H1 (cell line): ENCODE measurements around the gene CD37. TPM values are rescaled to one million over a fixed set of nuclear protein-coding genes. Genes with fewer than 3 reads are reported as not detected.
"Not testable (repeated sequence)": the region's sequence is repeated elsewhere in the genome, so short reads cannot be mapped to it uniquely, and the experiment has no call there.

ENCODE experiments used
- CTCF ChIA-PET: fragments of 300-600 bp; sonication (Branson Sonifier 250); formaldehyde crosslinking; loops from one replicate; lab custom pipeline; 2021; ENCODE audit not compliant: partially characterized antibody; lab: Charles Lee
- POLR2A ChIA-PET: fragments of 300-600 bp; sonication (Branson Sonifier 250); formaldehyde crosslinking; loops from one replicate; lab custom pipeline; 2021; ENCODE audit warnings: inconsistent platforms; ENCODE audit not compliant: partially characterized antibody; lab: Charles Lee
- DNase-seq, 2 experiments: peaks; one replicate each; pipeline versions ENCODE4 v3.0.0 to v3.0.0-alpha.2; 2010 to 2022; ENCODE audit warnings: low spot score in 2 of 2, low read depth in 1 of 2, mixed read lengths in 1 of 2
- FAIRE-seq: peaks from 2 replicates; lab custom pipeline; 2011; peaks lifted over from hg19 to GRCh38; lab: Jason Lieb, UNC
- H2AFZ ChIP-seq: 2 replicates; pipeline ENCODE4 v1.8.1; 2012; ENCODE audit warnings: low read length, inconsistent platforms
- H2AK5ac ChIP-seq: 2 replicates; pipeline ENCODE4 v1.6.1; 2013; ENCODE audit warnings: low read depth, low read length
- H2BK120ac ChIP-seq: replicated peaks from 2 replicates; pipeline ENCODE3; 2013; ENCODE audit warnings: low read depth, low read length, inconsistent platforms
- H2BK12ac ChIP-seq: 2 replicates; pipeline ENCODE4 v1.6.1; 2013; ENCODE audit warnings: low read depth, low read length
- H2BK15ac ChIP-seq: 2 replicates; pipeline ENCODE4 v1.6.1; 2013; ENCODE audit warnings: low read length
- H2BK20ac ChIP-seq: 2 replicates; pipeline ENCODE4 v1.6.1; 2013; ENCODE audit warnings: low read length
- H2BK5ac ChIP-seq: 2 replicates; pipeline ENCODE4 v1.6.1; 2013; ENCODE audit warnings: low read depth, low read length
- H3K14ac ChIP-seq: 2 replicates; pipeline ENCODE4 v1.6.1; 2013; ENCODE audit warnings: inconsistent platforms; ENCODE audit not compliant: insufficient read length
- H3K18ac ChIP-seq: 2 replicates; pipeline ENCODE4 v1.6.1; 2013; ENCODE audit warnings: low read length; ENCODE audit errors: extremely low read depth
- H3K23ac ChIP-seq: 2 replicates; pipeline ENCODE4 v1.6.1; 2013; ENCODE audit warnings: inconsistent platforms; ENCODE audit not compliant: insufficient read length
- H3K23me2 ChIP-seq: 2 replicates; pipeline ENCODE4 v1.6.1; 2013; ENCODE audit warnings: low read depth, low read length
- H3K27ac ChIP-seq: 2 replicates; pipeline ENCODE4 v1.6.1; 2011; ENCODE audit warnings: low read depth, low read length, inconsistent platforms
- H3K27me3 ChIP-seq, 4 experiments: replicated peaks in 1 of 4; 1 replicate in 1 of 4; 2 replicates in 3 of 4; pipeline versions ENCODE4 v1.6.1 to v1.8.1; 2011 to 2013; ENCODE audit warnings: low read length in 3 of 4, mild to moderate bottlenecking in 3 of 4, inconsistent platforms in 2 of 4, mixed read lengths in 2 of 4, moderate library complexity in 1 of 4; ENCODE audit not compliant: control insufficient read depth in 3 of 4, insufficient read depth in 3 of 4; ENCODE audit errors: extremely low read depth in 1 of 4
- H3K36me3 ChIP-seq, 4 experiments: 2 replicates each; pipeline versions ENCODE4 v1.6.1 to v1.8.1; 2011 to 2013; ENCODE audit warnings: mild to moderate bottlenecking in 4 of 4, low read length in 3 of 4, moderate library complexity in 2 of 4, control low read depth in 1 of 4, inconsistent platforms in 1 of 4; ENCODE audit not compliant: insufficient read depth in 4 of 4, control insufficient read depth in 2 of 4
- H3K4ac ChIP-seq: replicated peaks from 2 replicates; pipeline ENCODE3; 2013; ENCODE audit warnings: low read length, low read depth, mixed read lengths, inconsistent platforms; ENCODE audit not compliant: insufficient read length
- H3K4me1 ChIP-seq, 4 experiments: replicated peaks in 1 of 4; 1 replicate in 1 of 4; 2 replicates in 3 of 4; pipeline versions ENCODE4 v1.6.1 to v1.8.1; 2011 to 2013; ENCODE audit warnings: low read length in 3 of 4, inconsistent platforms in 2 of 4, mixed read lengths in 1 of 4; ENCODE audit not compliant: insufficient read depth in 4 of 4, control insufficient read depth in 3 of 4
- H3K4me2 ChIP-seq, 2 experiments: 2 replicates each; pipeline versions ENCODE4 v1.6.1 to v1.8.1; 2011 to 2013; ENCODE audit warnings: low read depth in 2 of 2, low read length in 2 of 2, control low read depth in 1 of 2, inconsistent platforms in 1 of 2, mild to moderate bottlenecking in 1 of 2; ENCODE audit not compliant: insufficient read depth in 1 of 2
- H3K4me3 ChIP-seq, 4 experiments: fragments of 200-600, 300-600 bp in 1 of 4; sonication (generic), shearing (Covaris generic), sonication (Bioruptor Twin) in 1 of 4; 2 replicates each; pipeline versions ENCODE4 v1.5.1 to v1.8.1; 2011 to 2016; ENCODE audit warnings: low read length in 4 of 4, low read depth in 3 of 4, control low read depth in 2 of 4, inconsistent platforms in 2 of 4, mild to moderate bottlenecking in 2 of 4, mixed read lengths in 1 of 4, moderate library complexity in 1 of 4; ENCODE audit not compliant: insufficient read depth in 2 of 4; ENCODE audit errors: extremely low read depth in 1 of 4
- H3K56ac ChIP-seq: replicated peaks from 2 replicates; pipeline ENCODE3; 2013; ENCODE audit warnings: low read depth, mild to moderate bottlenecking, mixed read lengths, low read length, inconsistent platforms; ENCODE audit not compliant: insufficient read length
- H3K79me1 ChIP-seq: 2 replicates; pipeline ENCODE4 v1.6.1; 2013; ENCODE audit warnings: low read depth, low read length, control low read depth
- H3K79me2 ChIP-seq, 2 experiments: 2 replicates each; pipeline versions ENCODE4 v1.6.1 to v1.8.1; 2012 to 2013; ENCODE audit warnings: low read length in 2 of 2, mild to moderate bottlenecking in 2 of 2, inconsistent platforms in 1 of 2; ENCODE audit not compliant: insufficient read depth in 2 of 2, control insufficient read depth in 1 of 2
- H3K9ac ChIP-seq, 4 experiments: replicated peaks in 1 of 4; 1 replicate in 1 of 4; 2 replicates in 3 of 4; pipeline versions ENCODE4 v1.6.1 to v1.8.1; 2011 to 2013; ENCODE audit warnings: low read depth in 3 of 4, low read length in 3 of 4, control low read depth in 2 of 4, mild to moderate bottlenecking in 2 of 4, moderate library complexity in 2 of 4, inconsistent platforms in 1 of 4; ENCODE audit errors: extremely low read depth in 1 of 4
- H3K9me3 ChIP-seq, 2 experiments: 2 replicates each; pipeline versions ENCODE4 v1.6.1 to v1.8.1; 2012 to 2013; ENCODE audit warnings: mild to moderate bottlenecking in 2 of 2, moderate library complexity in 2 of 2, control low read depth in 1 of 2, inconsistent platforms in 1 of 2, low read depth in 1 of 2, low read length in 1 of 2, mixed read lengths in 1 of 2; ENCODE audit not compliant: insufficient read depth in 2 of 2
- H4K20me1 ChIP-seq, 2 experiments: replicated peaks in 1 of 2; 2 replicates each; pipeline versions ENCODE3 to v1.8.1; 2011 to 2013; ENCODE audit warnings: inconsistent platforms in 2 of 2, low read length in 2 of 2, mild to moderate bottlenecking in 1 of 2; ENCODE audit not compliant: insufficient read depth in 2 of 2, control insufficient read depth in 1 of 2
- H4K5ac ChIP-seq: 2 replicates; pipeline ENCODE4 v1.6.1; 2013; ENCODE audit warnings: low read length, low read depth, mixed read lengths, inconsistent platforms; ENCODE audit not compliant: insufficient read length
- H4K8ac ChIP-seq: 2 replicates; pipeline ENCODE4 v1.8.0; 2013; ENCODE audit warnings: mild to moderate bottlenecking, moderate library complexity, low read length, inconsistent platforms; ENCODE audit not compliant: insufficient read depth; ENCODE audit errors: extremely low read depth
- H4K91ac ChIP-seq: replicated peaks from 2 replicates; pipeline ENCODE3; 2013; ENCODE audit warnings: low read length, mixed read lengths, inconsistent platforms; ENCODE audit not compliant: insufficient read length
- BACH1 ChIP-seq: IDR thresholded peaks from 2 replicates; pipeline ENCODE4 v1.6.1; 2012; ENCODE audit warnings: low read length, improper control_type of control experiment
- CEBPB ChIP-seq: IDR thresholded peaks from 2 replicates; pipeline ENCODE4 v1.6.1; 2012; ENCODE audit warnings: low read depth, low read length
- SRF ChIP-seq: IDR thresholded peaks from 2 replicates; pipeline ENCODE4 v1.6.1; 2011; ENCODE audit warnings: mild to moderate bottlenecking, low read depth, low read length, moderate library complexity
- USF2 ChIP-seq: IDR thresholded peaks from 2 replicates; pipeline ENCODE4 v1.6.1; 2011; ENCODE audit warnings: low read length, improper control_type of control experiment
- WGBS, 2 experiments: shearing (Covaris generic) in 1 of 2; methylation state at CpG; one replicate each; pipeline versions ENCODE4 v1.1.6 to v1.1.7; 2013 to 2015; ENCODE audit warnings: low lambda C conversion rate in 2 of 2, mixed read lengths in 2 of 2, inconsistent platforms in 1 of 2, low coverage in 1 of 2, missing lambda C conversion rate in 1 of 2; ENCODE audit not compliant: insufficient replicate concordance in 2 of 2, insufficient coverage in 1 of 2, insufficient read length in 1 of 2; ENCODE audit errors: extremely low coverage in 1 of 2, missing lambda C conversion rate in 1 of 2; 5-methylcytosine and 5-hydroxymethylcytosine counted together
- polyA plus RNA-seq, 7 experiments: library from polyadenylated mRNA; depleted of rRNA in 3 of 7; stranded (reverse) in 5 of 7; unstranded in 2 of 7; fragments of >200 nt in 5 of 7; fragments of 200-250 nt in 2 of 7; gene quantifications; 1 replicate in 5 of 7; 2 replicates in 1 of 7; 4 replicates in 1 of 7; pipeline versions ENCODE4 v1.2.1 to v1.2.3, GENCODE V29; 2011 to 2013; ENCODE audit warnings: missing spikeins in 2 of 7, mixed read lengths in 2 of 7
- total RNA-seq: library from RNA; stranded (reverse); fragmentation: NEBNext Ultra II Directional; extraction: Animal tissue kit (Norgen Biotek cat#: 25700); gene quantifications from 2 replicates; pipeline ENCODE4 v1.2.1, GENCODE V29; 2021

The CD37 gene
- total and polyA plus RNA-seq, 2 of the 8 experiments (the other 6 are each of a cell fraction or from before 2014, with no cell fraction given) = not detected

DNA sequence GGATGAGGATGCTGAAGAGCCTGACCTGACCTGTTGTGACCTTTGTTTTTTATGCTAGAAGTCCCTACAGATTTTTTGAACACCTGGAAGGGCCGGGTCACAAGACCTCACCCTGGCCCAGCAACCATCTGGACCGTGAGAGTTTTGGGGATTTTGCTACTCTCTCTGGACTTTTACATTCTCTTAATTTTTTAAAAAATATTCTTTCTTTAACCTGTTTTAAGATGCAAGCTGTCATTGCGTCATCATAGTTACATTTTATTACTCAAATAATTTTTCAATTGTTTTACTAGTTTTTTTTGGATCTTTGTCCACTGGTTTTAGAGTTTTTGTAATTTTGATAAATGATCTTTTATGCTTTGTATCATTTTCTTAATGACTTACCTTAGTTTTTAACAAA is 36.0 kb downstream of the CD37 start (continued):
- no peak for TF ChIP-seq USF2
- no peak for TF ChIP-seq BACH1
- no peak for TF ChIP-seq SRF
- no peak; the same call in 1 of the 2 replicates for TF ChIP-seq CEBPB

- ChIA-PET CTCF (interaction anchor here (4.0 kb wide), 1 partner anchor 18 kb away, joined by 25 read pairs; no protein-coding TSS in a partner anchor), POLR2A (interaction anchor here (1.6 kb wide), 1 partner anchor 17 kb away, joined by 3 read pairs; no protein-coding TSS in a partner anchor)
- 88% methylated on average over 3 of the region's 3 CpGs; no CpG with 5 or more reads in 1 of the 2 experiments for WGBS, 2 experiments
- not testable (repeated sequence) for H3K23me2 ChIP-seq, H2BK5ac ChIP-seq, H4K20me1 ChIP-seq, H4K91ac ChIP-seq, H3K9me3 ChIP-seq, H3K4me3 ChIP-seq, H3K79me1 ChIP-seq, H2BK120ac ChIP-seq, H3K56ac ChIP-seq, H3K4me1 ChIP-seq, DNase-seq, H4K8ac ChIP-seq, FAIRE-seq, H3K36me3 ChIP-seq, H2AK5ac ChIP-seq, H3K4me2 ChIP-seq, H4K5ac ChIP-seq, H2BK20ac ChIP-seq, H2AFZ ChIP-seq, H3K79me2 ChIP-seq, H3K23ac ChIP-seq, H3K27me3 ChIP-seq, H3K18ac ChIP-seq, H3K27ac ChIP-seq, H3K4ac ChIP-seq, H2BK15ac ChIP-seq, H2BK12ac ChIP-seq, H3K9ac ChIP-seq, H3K14ac ChIP-seq
Observed at GRCh38 chr19:49373174-49373573, 38.0 kb downstream of the CD37 start.
